A549 treated with Mapracorat at 1 μM for 4 hours (cell line): ENCODE data around the gene PIK3C2B. TPM values are rescaled to one million over a fixed set of nuclear protein-coding genes. Genes with fewer than 3 reads are reported as not detected.

Source experiments
- total RNA-seq: library from RNA; stranded (reverse); fragments of 200-300 nt; extraction: Qiagen RNA extraction; gene quantifications from 5 replicates; pipeline ENCODE4 v1.2.3, GENCODE V29; 2022

PIK3C2B gene, protein sequence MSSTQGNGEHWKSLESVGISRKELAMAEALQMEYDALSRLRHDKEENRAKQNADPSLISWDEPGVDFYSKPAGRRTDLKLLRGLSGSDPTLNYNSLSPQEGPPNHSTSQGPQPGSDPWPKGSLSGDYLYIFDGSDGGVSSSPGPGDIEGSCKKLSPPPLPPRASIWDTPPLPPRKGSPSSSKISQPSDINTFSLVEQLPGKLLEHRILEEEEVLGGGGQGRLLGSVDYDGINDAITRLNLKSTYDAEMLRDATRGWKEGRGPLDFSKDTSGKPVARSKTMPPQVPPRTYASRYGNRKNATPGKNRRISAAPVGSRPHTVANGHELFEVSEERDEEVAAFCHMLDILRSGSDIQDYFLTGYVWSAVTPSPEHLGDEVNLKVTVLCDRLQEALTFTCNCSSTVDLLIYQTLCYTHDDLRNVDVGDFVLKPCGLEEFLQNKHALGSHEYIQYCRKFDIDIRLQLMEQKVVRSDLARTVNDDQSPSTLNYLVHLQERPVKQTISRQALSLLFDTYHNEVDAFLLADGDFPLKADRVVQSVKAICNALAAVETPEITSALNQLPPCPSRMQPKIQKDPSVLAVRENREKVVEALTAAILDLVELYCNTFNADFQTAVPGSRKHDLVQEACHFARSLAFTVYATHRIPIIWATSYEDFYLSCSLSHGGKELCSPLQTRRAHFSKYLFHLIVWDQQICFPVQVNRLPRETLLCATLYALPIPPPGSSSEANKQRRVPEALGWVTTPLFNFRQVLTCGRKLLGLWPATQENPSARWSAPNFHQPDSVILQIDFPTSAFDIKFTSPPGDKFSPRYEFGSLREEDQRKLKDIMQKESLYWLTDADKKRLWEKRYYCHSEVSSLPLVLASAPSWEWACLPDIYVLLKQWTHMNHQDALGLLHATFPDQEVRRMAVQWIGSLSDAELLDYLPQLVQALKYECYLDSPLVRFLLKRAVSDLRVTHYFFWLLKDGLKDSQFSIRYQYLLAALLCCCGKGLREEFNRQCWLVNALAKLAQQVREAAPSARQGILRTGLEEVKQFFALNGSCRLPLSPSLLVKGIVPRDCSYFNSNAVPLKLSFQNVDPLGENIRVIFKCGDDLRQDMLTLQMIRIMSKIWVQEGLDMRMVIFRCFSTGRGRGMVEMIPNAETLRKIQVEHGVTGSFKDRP (N-terminal part only)
- total RNA-seq = 4.7 to 7.5 TPM (median 6.9 TPM) in 5 replicates

DNA sequence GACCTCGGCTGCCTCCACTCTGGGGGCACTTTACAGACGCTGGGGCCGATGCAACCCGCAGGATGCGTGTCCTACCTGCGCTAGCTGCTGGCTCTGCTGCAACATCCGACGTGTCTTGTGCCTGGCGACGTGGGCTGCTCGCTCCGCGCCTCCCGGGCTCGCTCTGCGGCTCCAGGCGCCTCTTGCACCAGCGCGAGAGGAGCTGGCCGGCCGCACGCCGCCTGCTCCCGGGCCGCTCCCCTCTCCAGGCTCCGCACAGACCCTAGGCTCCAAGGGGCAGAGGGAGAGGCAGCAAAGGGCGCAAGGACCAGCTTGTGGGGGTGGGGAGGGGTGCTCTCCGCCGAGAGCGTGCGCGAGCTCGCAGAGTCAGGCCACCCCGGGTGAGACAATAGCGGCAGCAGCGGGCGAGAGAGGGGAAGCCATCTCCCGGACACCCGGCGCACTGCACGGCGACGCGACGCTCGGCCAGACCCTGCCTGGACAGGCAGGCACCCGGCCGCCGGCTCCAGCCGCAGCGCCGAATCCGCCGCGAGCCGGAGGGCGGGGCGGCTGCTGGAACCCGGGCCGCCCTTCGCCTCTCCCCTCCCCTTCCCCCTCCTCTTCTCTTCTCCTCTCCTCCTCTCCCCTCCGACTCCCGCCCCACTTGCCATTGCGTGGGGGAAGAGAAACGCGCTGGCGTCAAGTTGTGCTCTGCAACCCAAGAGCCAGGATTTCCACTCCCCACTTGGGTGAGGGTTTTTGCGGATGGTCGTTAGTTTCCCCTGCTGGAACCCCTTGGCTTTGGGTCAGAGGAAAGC, at the start of gene PIK3C2B:
Gene PIK3C2B (minus strand): TSS at position 525 of the 797 bp plus-strand sequence. CDS start 25,003 bp downstream, outside the sequence.

DNA sequence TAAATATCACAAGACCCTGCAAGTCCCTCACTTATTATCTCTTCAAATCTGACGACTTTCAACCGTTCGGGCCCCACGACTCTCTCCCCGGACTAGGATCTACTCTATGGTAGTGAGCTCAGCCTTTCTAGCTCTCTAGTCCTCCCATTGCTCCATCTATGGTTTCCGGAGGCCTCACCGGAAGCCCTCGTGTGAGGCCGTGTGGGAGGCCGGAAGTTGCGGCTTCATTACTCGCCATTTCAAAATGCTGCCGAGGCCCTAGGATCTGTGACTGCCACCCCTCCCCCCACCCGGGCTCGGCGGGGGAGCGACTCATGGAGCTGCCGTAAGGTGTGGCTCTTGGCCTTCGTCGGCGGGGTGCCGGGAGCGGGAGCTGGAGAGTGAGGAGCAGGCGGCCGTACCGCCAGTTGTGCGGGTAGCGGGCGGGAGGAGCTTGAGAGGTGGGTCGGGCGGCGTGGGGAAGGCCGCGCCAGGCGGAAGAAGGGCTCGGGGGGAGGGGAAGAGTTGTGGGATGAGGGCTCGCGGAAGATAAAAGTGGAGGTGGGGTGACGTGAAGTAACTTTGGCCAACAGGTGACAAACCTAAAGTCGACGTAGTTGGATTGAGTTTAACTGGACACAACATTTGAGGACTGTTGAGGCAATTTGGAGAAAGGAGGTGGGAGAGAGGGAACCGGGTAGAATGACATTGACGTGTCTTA, 21.7 kb upstream of the PIK3C2B start, which contains the start of gene MDM4:
Gene MDM4 (plus strand): TSS at position 227 of the 700 bp plus-strand sequence. CDS start 9,113 bp downstream, outside the sequence.

Other genes starting within 250 kb of the PIK3C2B start
- gene PLEKHA6, start 134.9 kb downstream of the PIK3C2B start, total RNA-seq = 23.4 to 33.5 TPM (median 30.9 TPM) in 5 replicates
- gene PPP1R15B, start 83.0 kb downstream of the PIK3C2B start, total RNA-seq = 24.0 to 27.3 TPM (median 25.5 TPM) in 5 replicates
- 3.5 to 5.4 TPM (median 4.0 TPM) in 5 replicates for gene MDM4, start 21.6 kb upstream of the PIK3C2B start, total RNA-seq
- 11.7 to 15.3 TPM (median 12.7 TPM) in 5 replicates for gene LRRN2, start 190.9 kb upstream of the PIK3C2B start, total RNA-seq